Vagina (tissue), 2 donors: ENCODE results near the gene ZFP3. TPM values are rescaled to one million over a fixed set of nuclear protein-coding genes. Genes with fewer than 3 reads are reported as not detected.

Source experiments
- DNase-seq, 2 donors: peaks; one replicate each; pipeline ENCODE4 v3.0.0-alpha.2; 2017; ENCODE audit errors: extremely low spot score in 2 of 2
- H3K27ac ChIP-seq: fragments of 200-600 bp; sonication (generic); one replicate; pipeline ENCODE4 v1.5.1; 2019
- H3K27me3 ChIP-seq: fragments of 200-600 bp; sonication (generic); one replicate; pipeline ENCODE4 v1.5.1; 2019
- H3K36me3 ChIP-seq, 2 donors: fragments of 200-600 bp; sonication (generic); one replicate each; pipeline ENCODE4 v1.5.1; 2017 to 2019
- H3K4me1 ChIP-seq: fragments of 200-600 bp; sonication (generic); one replicate; pipeline ENCODE4 v1.5.1; 2019
- H3K4me3 ChIP-seq, 2 donors: fragments of 200-600 bp; sonication (generic); 1 replicate in 1 of 2; 2 replicates in 1 of 2; pipeline ENCODE4 v1.5.1; 2016 to 2019
- H3K9me3 ChIP-seq: fragments of 200-600 bp; sonication (generic); one replicate; pipeline ENCODE4 v1.5.1; 2019
- POLR2A ChIP-seq, 2 donors: fragments of 450-650 bp; IDR thresholded peaks; one replicate each; pipeline ENCODE4 v1.6.1; 2017; ENCODE audit warnings: antibody characterized with exemption in 2 of 2, mild to moderate bottlenecking in 2 of 2, moderate library complexity in 2 of 2
- POLR2AphosphoS5 ChIP-seq, 2 donors: sonication (generic); formaldehyde crosslinking; IDR thresholded peaks; one replicate each; pipeline ENCODE4 v1.9.0; 2017; ENCODE audit warnings: antibody characterized with exemption in 2 of 2, mild to moderate bottlenecking in 2 of 2, low read depth in 1 of 2; ENCODE audit not compliant: insufficient read depth in 1 of 2
- intact Hi-C: fragments of 100-400 bp; cut with DNase I; formaldehyde crosslinking; loops from one replicate; pipeline ENCODE4 v1.15.1; 2023
- total RNA-seq: library from RNA; depleted of rRNA; stranded (reverse); fragments of >200 nt; gene quantifications from one replicate; pipeline ENCODE4 v1.2.3, GENCODE V29; 2016
- TF ChIP-seq, protein P1 (sequence below), 3 experiments: fragments of 450-650 bp in 2 of 3; fragments of 200-600 bp in 1 of 3; sonication (generic) in 1 of 3; IDR thresholded peaks; one replicate each; pipeline ENCODE4 v1.5.1; 2017 to 2019; ENCODE audit warnings: antibody characterized with exemption in 3 of 3, mild to moderate bottlenecking in 2 of 3, moderate library complexity in 2 of 3

The ZFP3 gene
- total RNA-seq, 1 donor from 2014 or later, result 3.4 TPM

DNA sequence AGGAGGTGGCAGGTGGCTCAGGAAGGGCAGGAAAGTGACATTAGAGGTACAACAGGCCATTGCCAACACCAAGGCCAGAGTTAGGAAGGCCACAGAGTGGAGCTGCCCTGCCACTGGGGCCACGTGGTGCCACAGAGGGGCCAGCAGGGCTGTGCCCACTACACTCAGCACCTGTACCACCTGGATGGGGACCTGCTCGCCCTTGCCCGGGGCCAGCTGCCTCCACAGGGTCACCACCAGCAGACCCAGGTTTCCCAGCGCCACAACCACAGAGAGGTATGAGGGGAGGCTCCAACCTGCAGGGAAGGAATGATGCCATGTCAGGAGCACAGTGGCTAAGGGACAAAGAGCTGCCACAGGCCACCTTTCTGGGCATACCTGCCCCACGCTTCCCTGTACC lies 44.2 kb upstream of the ZFP3 start:
- H3K4me1 ChIP-seq, result peaks cover 8% of the 10 kb centered on the region
- H3K36me3 ChIP-seq, result no peaks in the 10 kb centered on the region
- H3K4me3 ChIP-seq, result no peak overlapping the region
- no peak for DNase-seq
- TF ChIP-seq, protein P1, sequence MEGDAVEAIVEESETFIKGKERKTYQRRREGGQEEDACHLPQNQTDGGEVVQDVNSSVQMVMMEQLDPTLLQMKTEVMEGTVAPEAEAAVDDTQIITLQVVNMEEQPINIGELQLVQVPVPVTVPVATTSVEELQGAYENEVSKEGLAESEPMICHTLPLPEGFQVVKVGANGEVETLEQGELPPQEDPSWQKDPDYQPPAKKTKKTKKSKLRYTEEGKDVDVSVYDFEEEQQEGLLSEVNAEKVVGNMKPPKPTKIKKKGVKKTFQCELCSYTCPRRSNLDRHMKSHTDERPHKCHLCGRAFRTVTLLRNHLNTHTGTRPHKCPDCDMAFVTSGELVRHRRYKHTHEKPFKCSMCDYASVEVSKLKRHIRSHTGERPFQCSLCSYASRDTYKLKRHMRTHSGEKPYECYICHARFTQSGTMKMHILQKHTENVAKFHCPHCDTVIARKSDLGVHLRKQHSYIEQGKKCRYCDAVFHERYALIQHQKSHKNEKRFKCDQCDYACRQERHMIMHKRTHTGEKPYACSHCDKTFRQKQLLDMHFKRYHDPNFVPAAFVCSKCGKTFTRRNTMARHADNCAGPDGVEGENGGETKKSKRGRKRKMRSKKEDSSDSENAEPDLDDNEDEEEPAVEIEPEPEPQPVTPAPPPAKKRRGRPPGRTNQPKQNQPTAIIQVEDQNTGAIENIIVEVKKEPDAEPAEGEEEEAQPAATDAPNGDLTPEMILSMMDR (IDR thresholded peaks at IDR 0.05), result no peak
- no peak for TF ChIP-seq POLR2AphosphoS5 (IDR thresholded peaks at IDR 0.05; ENCODE audit: insufficient read depth in 1 of 2, low read depth in 1 of 2)
- no peak for TF ChIP-seq POLR2A (IDR thresholded peaks at IDR 0.05)
- H3K9me3 ChIP-seq, result no peaks in the 10 kb centered on the region
- H3K27me3 ChIP-seq, result no peaks in the 10 kb centered on the region
- intact Hi-C loops, result loop anchor here (10.0 kb wide), 1 partner anchor 49 kb away; the partner anchor contains the start of gene CAMTA2
- H3K27ac ChIP-seq, result no peak overlapping the region

DNA sequence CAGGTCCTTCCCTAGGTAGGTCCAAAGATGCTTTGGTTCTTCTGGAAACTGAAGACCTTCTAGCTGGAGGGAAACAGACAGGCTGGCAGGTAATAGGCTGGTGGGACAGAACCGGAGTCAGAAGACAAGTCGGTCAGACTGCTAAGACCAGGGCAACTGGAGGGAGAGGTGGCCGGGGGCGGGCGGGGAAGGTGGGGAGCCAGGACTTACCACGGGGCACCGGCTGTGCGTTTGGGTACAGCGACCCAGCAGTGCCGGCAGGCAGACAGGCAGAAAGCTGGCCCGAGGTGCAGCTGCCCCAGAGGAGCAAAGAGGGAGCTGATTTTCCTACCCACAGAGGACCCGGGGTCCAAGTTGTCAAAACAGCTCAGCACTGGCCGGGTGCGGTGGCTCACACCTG lies 43.6 kb upstream of the ZFP3 start:
- no peak for TF ChIP-seq POLR2A (IDR thresholded peaks at IDR 0.05)
- TF ChIP-seq, protein P1 (IDR thresholded peaks at IDR 0.05), result no peak
- no peak for TF ChIP-seq POLR2AphosphoS5 (IDR thresholded peaks at IDR 0.05; ENCODE audit: insufficient read depth in 1 of 2, low read depth in 1 of 2)
- intact Hi-C loops, result loop anchor here (10.0 kb wide), 1 partner anchor 50 kb away; the partner anchor contains the start of gene CAMTA2
- H3K36me3 ChIP-seq, result no peaks in the 10 kb centered on the region
- no peak for DNase-seq
- H3K4me1 ChIP-seq, result peaks cover 8% of the 10 kb centered on the region
- no peak overlapping the region for H3K27ac ChIP-seq
- H3K4me3 ChIP-seq, result no peak overlapping the region
- no peaks in the 10 kb centered on the region for H3K27me3 ChIP-seq
- H3K9me3 ChIP-seq, result no peaks in the 10 kb centered on the region

DNA sequence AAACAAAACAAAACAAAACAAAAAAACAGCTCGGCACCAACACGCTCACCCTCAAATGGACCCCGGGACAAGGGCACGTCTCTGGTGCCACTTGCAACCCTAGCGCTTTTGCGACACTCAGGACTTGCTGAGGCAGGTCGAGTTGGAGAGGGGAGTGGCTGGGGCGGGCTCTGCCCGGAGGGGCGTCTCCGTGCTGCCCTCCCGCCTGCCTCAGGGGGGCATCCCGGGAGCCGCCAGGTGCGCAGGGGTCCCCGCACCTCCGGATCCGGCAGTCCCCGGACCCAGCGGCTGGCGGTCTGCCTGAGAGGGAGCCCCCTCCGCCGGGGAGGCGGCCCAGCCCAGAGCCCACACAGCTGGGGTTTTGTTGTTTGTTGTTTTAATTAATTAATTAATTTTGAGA lies 43.0 kb upstream of the ZFP3 start, which contains the start of gene SLC52A1:
Gene SLC52A1 (minus strand): TSS at position 112 of the 400 bp plus-strand sequence. CDS start 820 bp downstream, outside the sequence.
- Histone ChIP-seq H3K9me3 (no peaks in the 10 kb centered on the region), H3K4me3 (peak within 1 kb of the TSS; percentile 5 to 19), H3K27ac (no peak within 1 kb of the TSS), H3K4me1 (peaks cover 8% of the 10 kb centered on the region), H3K27me3 (no peaks in the 10 kb centered on the region), H3K36me3 (no peaks in the 10 kb centered on the region)
- DNase-seq, result no peak
- intact Hi-C loops, result loop anchor here (10.0 kb wide), 1 partner anchor 51 kb away; the partner anchor contains the start of gene CAMTA2
- TF ChIP-seq POLR2AphosphoS5 (IDR thresholded peaks at IDR 0.05; ENCODE audit: insufficient read depth in 1 of 2, low read depth in 1 of 2) (no peak), POLR2A (IDR thresholded peaks at IDR 0.05) (no peak)
- TF ChIP-seq, protein P1 (IDR thresholded peaks at IDR 0.05), result no peak

DNA sequence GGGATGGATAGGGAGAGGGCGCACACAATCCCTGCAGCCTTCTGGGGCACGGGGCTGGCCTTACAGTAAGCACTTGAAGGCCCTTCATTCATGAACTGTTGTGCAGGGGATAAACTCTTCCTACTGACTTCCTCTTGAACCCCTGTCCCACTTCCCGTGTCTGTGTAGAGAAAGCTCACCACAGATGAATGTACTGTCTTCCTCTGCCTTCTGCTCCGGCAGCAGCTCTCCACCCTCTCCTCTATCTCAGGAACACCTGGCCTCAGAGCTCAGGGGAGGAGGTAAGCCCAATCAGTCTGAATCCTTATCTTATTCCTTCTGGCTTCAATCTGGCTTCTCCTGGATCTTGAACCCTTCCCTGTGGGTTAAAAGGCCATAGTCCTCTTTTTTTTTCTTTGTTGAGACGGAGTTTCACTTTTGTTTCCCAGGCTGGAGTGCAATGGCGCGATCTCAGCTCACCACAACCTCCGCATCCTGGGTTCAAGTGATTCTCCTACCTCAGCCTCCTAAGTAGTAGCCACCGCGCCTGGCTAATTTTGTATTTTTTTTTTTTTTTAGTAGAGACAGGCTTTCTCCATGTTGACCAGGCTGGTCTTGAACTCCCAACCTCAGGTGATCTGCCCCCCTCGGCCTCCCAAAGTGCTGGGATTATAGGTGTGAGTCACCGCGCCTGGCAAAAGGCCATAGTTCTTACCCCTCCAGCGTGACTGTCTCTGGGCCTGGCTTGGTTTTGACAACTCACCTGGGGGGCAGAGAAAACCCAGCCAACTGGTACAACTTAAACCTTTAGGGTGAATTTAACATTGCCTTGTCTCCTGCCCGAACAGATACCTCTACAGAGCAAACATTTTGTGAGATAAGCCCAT lies 35.9 kb upstream of the ZFP3 start:
- H3K27ac ChIP-seq, result no peak overlapping the region
- H3K4me1 ChIP-seq, result no peaks in the 10 kb centered on the region
- H3K4me3 ChIP-seq, result no peak overlapping the region
- H3K36me3 ChIP-seq, result no peaks in the 10 kb centered on the region
- no peak for TF ChIP-seq POLR2A (IDR thresholded peaks at IDR 0.05)
- TF ChIP-seq POLR2AphosphoS5 (IDR thresholded peaks at IDR 0.05; ENCODE audit: insufficient read depth in 1 of 2, low read depth in 1 of 2), result no peak
- TF ChIP-seq, protein P1 (IDR thresholded peaks at IDR 0.05), result no peak
- no peak for DNase-seq
- H3K9me3 ChIP-seq, result no peaks in the 10 kb centered on the region
- intact Hi-C loops, result no loop called here
- H3K27me3 ChIP-seq, result no peaks in the 10 kb centered on the region

DNA sequence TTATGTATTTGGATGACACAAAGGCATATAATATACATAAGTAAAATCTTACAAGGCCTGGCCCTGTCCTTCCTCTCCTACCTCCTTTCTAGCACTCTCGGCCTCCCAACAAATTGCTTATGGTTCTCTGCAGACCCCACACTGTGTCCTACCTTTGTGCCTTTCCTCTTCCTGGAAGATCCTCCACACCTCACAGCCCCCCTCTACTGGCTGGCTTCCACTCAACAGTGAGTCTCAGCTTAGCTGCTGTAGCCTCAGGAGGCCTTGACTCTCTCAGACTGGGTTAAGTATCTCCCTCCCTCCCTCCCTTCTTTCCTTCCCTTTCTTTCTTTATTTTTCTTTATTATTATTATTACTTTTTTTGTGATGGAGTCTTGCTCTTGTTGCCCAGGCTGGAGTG lies 34.7 kb upstream of the ZFP3 start:
- Histone ChIP-seq H3K4me1 (peaks cover under 1% of the 10 kb centered on the region), H3K4me3 (no peak overlapping the region), H3K9me3 (no peaks in the 10 kb centered on the region), H3K27ac (no peak overlapping the region), H3K27me3 (no peaks in the 10 kb centered on the region), H3K36me3 (no peaks in the 10 kb centered on the region)
- no peak for DNase-seq
- intact Hi-C loops, result no loop called here
- TF ChIP-seq POLR2A (IDR thresholded peaks at IDR 0.05) (no peak), POLR2AphosphoS5 (IDR thresholded peaks at IDR 0.05; ENCODE audit: insufficient read depth in 1 of 2, low read depth in 1 of 2) (no peak)
- TF ChIP-seq, protein P1 (IDR thresholded peaks at IDR 0.05), result no peak
